K562 (cell line): ENCODE results near the gene SKIDA1. TPM values are rescaled to one million over a fixed set of nuclear protein-coding genes. Genes with fewer than 3 reads are reported as not detected.
A peak's percentile ranks its signal among the peaks of the same experiment; 100 is the strongest.

Experiments
- CBFA2T2 ChIP-seq: fragments of 450-650 bp; conservative IDR thresholded peaks from 2 replicates; pipeline ENCODE4 v1.6.1; 2017; ENCODE audit warnings: mild to moderate bottlenecking
- EP400 ChIP-seq: fragments of 450-650 bp; IDR thresholded peaks from 2 replicates; pipeline ENCODE4 v1.6.1; 2017; ENCODE audit warnings: antibody characterized with exemption, mild to moderate bottlenecking, moderate library complexity
- ID3 ChIP-seq, 2 experiments: fragments of 250-450 bp in 1 of 2; fragments of 450-650 bp in 1 of 2; sonication (Bioruptor Pico) in 1 of 2; IDR thresholded peaks; 2 replicates each; pipeline versions ENCODE4 v1.6.1 to v1.8.0; 2016 to 2021; ENCODE audit warnings: mild to moderate bottlenecking in 2 of 2, moderate library complexity in 2 of 2, missing compliant biosample characterization in 1 of 2, missing genetic modification characterization in 1 of 2
- MBD2 ChIP-seq: sonication (generic); IDR thresholded peaks from 2 replicates; pipeline ENCODE4 v1.6.1; 2016; ENCODE audit warnings: low read depth, borderline replicate concordance
- NFE2L1 ChIP-seq: fragments of 450-650 bp; IDR thresholded peaks from 2 replicates; pipeline ENCODE4 v1.6.1; 2016; ENCODE audit warnings: missing genetic modification characterization, low read depth, mild to moderate bottlenecking, missing compliant biosample characterization, moderate library complexity, borderline replicate concordance
- NFXL1 ChIP-seq: fragments of 450-650 bp; formaldehyde crosslinking; IDR thresholded peaks from 2 replicates; pipeline ENCODE4 v1.4.0; 2021; ENCODE audit warnings: mild to moderate bottlenecking
- SIRT6 ChIP-seq: IDR thresholded peaks from one replicate; pipeline ENCODE4 v1.6.1; 2012; ENCODE audit warnings: low read depth, mild to moderate bottlenecking, control low read depth, inconsistent platforms, low read length, moderate library complexity
- SOX6 ChIP-seq: fragments of 450-650 bp; IDR thresholded peaks from 2 replicates; pipeline ENCODE4 v1.6.1; 2014; ENCODE audit warnings: mild to moderate bottlenecking
- SP2 ChIP-seq: IDR thresholded peaks from 2 replicates; pipeline ENCODE4 v1.6.1; 2011; ENCODE audit warnings: mild to moderate bottlenecking, low read depth, low read length, moderate library complexity; ENCODE audit not compliant: poor library complexity, severe bottlenecking; ENCODE audit errors: extremely low read depth
- ZFP1 ChIP-seq: fragments of 450-650 bp; formaldehyde crosslinking; IDR thresholded peaks from 2 replicates; pipeline ENCODE4 v1.4.0; 2020; ENCODE audit warnings: mild to moderate bottlenecking, mixed read lengths
- ZNF140 ChIP-seq: fragments of 250-450 bp; sonication (Bioruptor Pico); IDR thresholded peaks from 2 replicates; pipeline ENCODE4 v1.8.0; 2021; ENCODE audit warnings: moderate library complexity, mild to moderate bottlenecking, inconsistent platforms
- ZNF780A ChIP-seq: fragments of 250-450 bp; sonication (Bioruptor Pico); IDR thresholded peaks from 2 replicates; pipeline ENCODE4 v1.5.0; 2021; ENCODE audit warnings: mild to moderate bottlenecking
- polyA plus RNA-seq, 8 experiments: library from polyadenylated mRNA; depleted of rRNA in 4 of 8; stranded (reverse) in 5 of 8; unstranded in 3 of 8; fragments of >200 nt; fragmentation: Nextera tagmentation in 2 of 8; fragmentation: Illumina TruSeq in 1 of 8; extraction: Ambion mirVana in 2 of 8; extraction: Trizol in 1 of 8; gene quantifications; 2 replicates each; pipeline versions ENCODE4 v1.2.1 to v1.2.3, GENCODE V29; 2011 to 2014; ENCODE audit warnings: inconsistent platforms in 1 of 8, missing spikeins in 1 of 8
- total RNA-seq, 7 experiments: library from RNA; depleted of rRNA in 6 of 7; stranded (reverse); fragments of >200 nt in 6 of 7; fragmentation: Illumina TruSeq in 2 of 7; extraction: Trizol in 2 of 7; gene quantifications; 2 replicates each; pipeline versions ENCODE4 v1.2.1 to v1.2.3, GENCODE V29; 2011 to 2021; ENCODE audit warnings: low replicate concordance in 1 of 7
- TF ChIP-seq, protein P1 (sequence below): sonication (generic); formaldehyde crosslinking; IDR thresholded peaks from 2 replicates; pipeline ENCODE4 v1.8.1; 2023; ENCODE audit warnings: missing genetic modification reagents, mild to moderate bottlenecking, borderline replicate concordance
- TF ChIP-seq, protein P2 (sequence below): fragments of 250-450 bp; sonication (Bioruptor Pico); IDR thresholded peaks from 2 replicates; pipeline ENCODE4 v1.4.0; 2020; ENCODE audit warnings: borderline replicate concordance
- TF ChIP-seq, protein P3 (sequence below): fragments of 450-650 bp; formaldehyde crosslinking; IDR thresholded peaks from 2 replicates; pipeline ENCODE4 v1.4.0; 2020; ENCODE audit warnings: mild to moderate bottlenecking, moderate library complexity
- TF ChIP-seq, protein P4 (sequence below): fragments of 450-650 bp; IDR thresholded peaks from 2 replicates; pipeline ENCODE4 v1.7.0; 2016; ENCODE audit warnings: borderline replicate concordance

Gene SKIDA1
- total and polyA plus RNA-seq, 9 of the 15 experiments (the other 6 are each of a cell fraction or from before 2014, with no cell fraction given): 0.05 to 1.1 (median 0.42) TPM

GRCh38 chr10:21525367-21526187 lies at the start of gene SKIDA1 (continued):
- TF ChIP-seq ZNF140 (CRISPR knock-in tag) (no peak), EP400 (peak; percentile 97), CBFA2T2 (no peak), ZFP1 (no peak), MBD2 (peak; percentile 50; the same call in 1 of the 2 replicates), NFE2L1 (no peak), ID3 (CRISPR knock-in tag; IDR thresholded peaks at IDR 0.05) (no peak), ID3 (tag; IDR thresholded peaks at IDR 0.05) (peak; percentile 75; the same call in 1 of the 2 replicates), ZNF780A (CRISPR knock-in tag) (no peak), SIRT6 (no peak), SP2 (no peak), SOX6 (peak; percentile 63), NFXL1 (CRISPR knock-in tag) (no peak)
- TF ChIP-seq, protein P1, sequence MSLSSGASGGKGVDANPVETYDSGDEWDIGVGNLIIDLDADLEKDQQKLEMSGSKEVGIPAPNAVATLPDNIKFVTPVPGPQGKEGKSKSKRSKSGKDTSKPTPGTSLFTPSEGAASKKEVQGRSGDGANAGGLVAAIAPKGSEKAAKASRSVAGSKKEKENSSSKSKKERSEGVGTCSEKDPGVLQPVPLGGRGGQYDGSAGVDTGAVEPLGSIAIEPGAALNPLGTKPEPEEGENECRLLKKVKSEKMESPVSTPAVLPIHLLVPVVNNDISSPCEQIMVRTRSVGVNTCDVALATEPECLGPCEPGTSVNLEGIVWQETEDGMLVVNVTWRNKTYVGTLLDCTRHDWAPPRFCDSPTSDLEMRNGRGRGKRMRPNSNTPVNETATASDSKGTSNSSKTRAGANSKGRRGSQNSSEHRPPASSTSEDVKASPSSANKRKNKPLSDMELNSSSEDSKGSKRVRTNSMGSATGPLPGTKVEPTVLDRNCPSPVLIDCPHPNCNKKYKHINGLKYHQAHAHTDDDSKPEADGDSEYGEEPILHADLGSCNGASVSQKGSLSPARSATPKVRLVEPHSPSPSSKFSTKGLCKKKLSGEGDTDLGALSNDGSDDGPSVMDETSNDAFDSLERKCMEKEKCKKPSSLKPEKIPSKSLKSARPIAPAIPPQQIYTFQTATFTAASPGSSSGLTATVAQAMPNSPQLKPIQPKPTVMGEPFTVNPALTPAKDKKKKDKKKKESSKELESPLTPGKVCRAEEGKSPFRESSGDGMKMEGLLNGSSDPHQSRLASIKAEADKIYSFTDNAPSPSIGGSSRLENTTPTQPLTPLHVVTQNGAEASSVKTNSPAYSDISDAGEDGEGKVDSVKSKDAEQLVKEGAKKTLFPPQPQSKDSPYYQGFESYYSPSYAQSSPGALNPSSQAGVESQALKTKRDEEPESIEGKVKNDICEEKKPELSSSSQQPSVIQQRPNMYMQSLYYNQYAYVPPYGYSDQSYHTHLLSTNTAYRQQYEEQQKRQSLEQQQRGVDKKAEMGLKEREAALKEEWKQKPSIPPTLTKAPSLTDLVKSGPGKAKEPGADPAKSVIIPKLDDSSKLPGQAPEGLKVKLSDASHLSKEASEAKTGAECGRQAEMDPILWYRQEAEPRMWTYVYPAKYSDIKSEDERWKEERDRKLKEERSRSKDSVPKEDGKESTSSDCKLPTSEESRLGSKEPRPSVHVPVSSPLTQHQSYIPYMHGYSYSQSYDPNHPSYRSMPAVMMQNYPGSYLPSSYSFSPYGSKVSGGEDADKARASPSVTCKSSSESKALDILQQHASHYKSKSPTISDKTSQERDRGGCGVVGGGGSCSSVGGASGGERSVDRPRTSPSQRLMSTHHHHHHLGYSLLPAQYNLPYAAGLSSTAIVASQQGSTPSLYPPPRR (CRISPR knock-in tag): no peak
- TF ChIP-seq, protein P2, sequence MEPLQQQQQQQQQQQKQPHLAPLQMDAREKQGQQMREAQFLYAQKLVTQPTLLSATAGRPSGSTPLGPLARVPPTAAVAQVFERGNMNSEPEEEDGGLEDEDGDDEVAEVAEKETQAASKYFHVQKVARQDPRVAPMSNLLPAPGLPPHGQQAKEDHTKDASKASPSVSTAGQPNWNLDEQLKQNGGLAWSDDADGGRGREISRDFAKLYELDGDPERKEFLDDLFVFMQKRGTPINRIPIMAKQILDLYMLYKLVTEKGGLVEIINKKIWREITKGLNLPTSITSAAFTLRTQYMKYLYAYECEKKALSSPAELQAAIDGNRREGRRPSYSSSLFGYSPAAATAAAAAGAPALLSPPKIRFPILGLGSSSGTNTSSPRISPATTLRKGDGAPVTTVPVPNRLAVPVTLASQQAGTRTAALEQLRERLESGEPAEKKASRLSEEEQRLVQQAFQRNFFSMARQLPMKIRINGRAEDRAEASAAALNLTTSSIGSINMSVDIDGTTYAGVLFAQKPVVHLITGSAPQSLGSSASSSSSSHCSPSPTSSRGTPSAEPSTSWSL: no peak
- TF ChIP-seq, protein P3, sequence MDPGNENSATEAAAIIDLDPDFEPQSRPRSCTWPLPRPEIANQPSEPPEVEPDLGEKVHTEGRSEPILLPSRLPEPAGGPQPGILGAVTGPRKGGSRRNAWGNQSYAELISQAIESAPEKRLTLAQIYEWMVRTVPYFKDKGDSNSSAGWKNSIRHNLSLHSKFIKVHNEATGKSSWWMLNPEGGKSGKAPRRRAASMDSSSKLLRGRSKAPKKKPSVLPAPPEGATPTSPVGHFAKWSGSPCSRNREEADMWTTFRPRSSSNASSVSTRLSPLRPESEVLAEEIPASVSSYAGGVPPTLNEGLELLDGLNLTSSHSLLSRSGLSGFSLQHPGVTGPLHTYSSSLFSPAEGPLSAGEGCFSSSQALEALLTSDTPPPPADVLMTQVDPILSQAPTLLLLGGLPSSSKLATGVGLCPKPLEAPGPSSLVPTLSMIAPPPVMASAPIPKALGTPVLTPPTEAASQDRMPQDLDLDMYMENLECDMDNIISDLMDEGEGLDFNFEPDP (CRISPR knock-in tag): no peak
- TF ChIP-seq, protein P4, sequence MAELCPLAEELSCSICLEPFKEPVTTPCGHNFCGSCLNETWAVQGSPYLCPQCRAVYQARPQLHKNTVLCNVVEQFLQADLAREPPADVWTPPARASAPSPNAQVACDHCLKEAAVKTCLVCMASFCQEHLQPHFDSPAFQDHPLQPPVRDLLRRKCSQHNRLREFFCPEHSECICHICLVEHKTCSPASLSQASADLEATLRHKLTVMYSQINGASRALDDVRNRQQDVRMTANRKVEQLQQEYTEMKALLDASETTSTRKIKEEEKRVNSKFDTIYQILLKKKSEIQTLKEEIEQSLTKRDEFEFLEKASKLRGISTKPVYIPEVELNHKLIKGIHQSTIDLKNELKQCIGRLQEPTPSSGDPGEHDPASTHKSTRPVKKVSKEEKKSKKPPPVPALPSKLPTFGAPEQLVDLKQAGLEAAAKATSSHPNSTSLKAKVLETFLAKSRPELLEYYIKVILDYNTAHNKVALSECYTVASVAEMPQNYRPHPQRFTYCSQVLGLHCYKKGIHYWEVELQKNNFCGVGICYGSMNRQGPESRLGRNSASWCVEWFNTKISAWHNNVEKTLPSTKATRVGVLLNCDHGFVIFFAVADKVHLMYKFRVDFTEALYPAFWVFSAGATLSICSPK: no peak
